H9 (cell line): Measurements from ENCODE around the gene PCCB. TPM values are rescaled to one million over a fixed set of nuclear protein-coding genes. Genes with fewer than 3 reads are reported as not detected.

Experiments used
- DNase-seq: peaks from one replicate; pipeline ENCODE4 v3.0.0-alpha.2; 2017
- H2AFZ ChIP-seq: one replicate; pipeline ENCODE4 v1.6.1; 2013; ENCODE audit warnings: mild to moderate bottlenecking, low read length, control low read depth, moderate library complexity
- H2AK5ac ChIP-seq: 2 replicates; pipeline ENCODE4 v1.6.1; 2013; ENCODE audit warnings: low read length, control low read depth, mixed read lengths; ENCODE audit not compliant: insufficient read length
- H2BK120ac ChIP-seq: one replicate; pipeline ENCODE4 v1.6.1; 2013; ENCODE audit warnings: low read depth, mild to moderate bottlenecking, low read length, control low read depth, inconsistent platforms; ENCODE audit not compliant: poor library complexity, severe bottlenecking
- H2BK12ac ChIP-seq: 2 replicates; pipeline ENCODE4 v1.6.1; 2013; ENCODE audit warnings: low read length, control low read depth, mixed read lengths, low read depth; ENCODE audit not compliant: insufficient read length
- H2BK15ac ChIP-seq: 2 replicates; pipeline ENCODE4 v1.6.1; 2013; ENCODE audit warnings: low read depth, low read length, control low read depth
- H2BK20ac ChIP-seq: one replicate; pipeline ENCODE4 v1.6.1; 2013; ENCODE audit warnings: low read depth, mild to moderate bottlenecking, low read length, control low read depth, inconsistent platforms; ENCODE audit not compliant: poor library complexity, severe bottlenecking
- H2BK5ac ChIP-seq: 2 replicates; pipeline ENCODE4 v1.6.1; 2013; ENCODE audit warnings: low read length, control low read depth, mixed read lengths; ENCODE audit not compliant: insufficient read length
- H3K14ac ChIP-seq: 2 replicates; pipeline ENCODE4 v1.6.1; 2013; ENCODE audit warnings: low read length, control low read depth; ENCODE audit not compliant: insufficient read depth
- H3K18ac ChIP-seq: 2 replicates; pipeline ENCODE4 v1.6.1; 2013; ENCODE audit warnings: low read depth, mild to moderate bottlenecking, mixed read lengths, low read length, control low read depth; ENCODE audit not compliant: insufficient read length
- H3K23ac ChIP-seq: 2 replicates; pipeline ENCODE4 v1.6.1; 2013; ENCODE audit warnings: low read length, control low read depth, mixed read lengths, low read depth; ENCODE audit not compliant: insufficient read length
- H3K23me2 ChIP-seq: 2 replicates; pipeline ENCODE4 v1.6.1; 2013; ENCODE audit warnings: low read depth, mild to moderate bottlenecking, mixed read lengths, low read length, control low read depth; ENCODE audit not compliant: insufficient read length, poor library complexity, severe bottlenecking
- H3K27ac ChIP-seq: 2 replicates; pipeline ENCODE4 v1.5.1; 2013; ENCODE audit warnings: low read length, control low read depth, mixed read lengths, low read depth; ENCODE audit not compliant: insufficient read length
- H3K27me3 ChIP-seq: 2 replicates; pipeline ENCODE4 v1.6.1; 2013; ENCODE audit warnings: low read length, control low read depth, inconsistent platforms; ENCODE audit not compliant: insufficient read depth
- H3K4ac ChIP-seq: 2 replicates; pipeline ENCODE4 v1.6.1; 2013; ENCODE audit warnings: low read depth, mild to moderate bottlenecking, control low read depth, inconsistent platforms, low read length, moderate library complexity
- H3K4me1 ChIP-seq: 2 replicates; pipeline ENCODE4 v1.6.1; 2013; ENCODE audit warnings: low read length, control low read depth, inconsistent platforms; ENCODE audit not compliant: insufficient read depth
- H3K4me2 ChIP-seq: 2 replicates; pipeline ENCODE4 v1.6.1; 2013; ENCODE audit warnings: low read length, control low read depth, mixed read lengths; ENCODE audit not compliant: insufficient read length, insufficient read depth
- H3K56ac ChIP-seq: 2 replicates; pipeline ENCODE4 v1.6.1; 2013; ENCODE audit warnings: low read depth, mild to moderate bottlenecking, mixed read lengths, low read length, control low read depth; ENCODE audit not compliant: insufficient read length
- H3K79me1 ChIP-seq: 2 replicates; pipeline ENCODE4 v1.6.1; 2013; ENCODE audit warnings: low read depth, mild to moderate bottlenecking, moderate library complexity, low read length, control low read depth, inconsistent platforms; ENCODE audit not compliant: insufficient read depth, poor library complexity, severe bottlenecking
- H3K79me2 ChIP-seq: 2 replicates; pipeline ENCODE4 v1.6.1; 2013; ENCODE audit warnings: low read length, control low read depth, inconsistent platforms; ENCODE audit not compliant: insufficient read depth
- H3K9ac ChIP-seq: 2 replicates; pipeline ENCODE4 v1.6.1; 2013; ENCODE audit warnings: low read length, control low read depth, mixed read lengths; ENCODE audit not compliant: insufficient read length; ENCODE audit errors: extremely low read depth
- H3K9me3 ChIP-seq: one replicate; pipeline ENCODE4 v1.6.1; 2013; ENCODE audit warnings: low read depth, low read length, inconsistent platforms; ENCODE audit not compliant: control insufficient read depth
- H3T11ph ChIP-seq: one replicate; pipeline ENCODE4 v1.6.1; 2013; ENCODE audit warnings: mild to moderate bottlenecking, low read length, control low read depth, inconsistent platforms
- H4K20me1 ChIP-seq: one replicate; pipeline ENCODE4 v1.6.1; 2013; ENCODE audit not compliant: control insufficient read depth, insufficient read length, insufficient read depth
- H4K5ac ChIP-seq: 2 replicates; pipeline ENCODE4 v1.6.1; 2013; ENCODE audit warnings: low read depth, mild to moderate bottlenecking, mixed read lengths, low read length, control low read depth; ENCODE audit not compliant: insufficient read length
- H4K8ac ChIP-seq: replicated peaks from 2 replicates; pipeline ENCODE4 v1.6.1; 2013; ENCODE audit warnings: low read length, control low read depth, mixed read lengths, low read depth; ENCODE audit not compliant: insufficient read length
- H4K91ac ChIP-seq: 2 replicates; pipeline ENCODE4 v1.6.1; 2013; ENCODE audit warnings: low read depth, mild to moderate bottlenecking, moderate library complexity, mixed read lengths, low read length, control low read depth; ENCODE audit not compliant: insufficient read length
- H3K27ac Mint-ChIP-seq, 3 experiments: 2 replicates in 2 of 3; 3 replicates in 1 of 3; pipeline ENCODE4 v1.8.0; 2020 to 2021; ENCODE audit warnings: mixed read lengths in 3 of 3, mild to moderate bottlenecking in 1 of 3, moderate library complexity in 1 of 3
- H3K27me3 Mint-ChIP-seq: 2 replicates; pipeline ENCODE4 v1.8.0; 2021; ENCODE audit warnings: low read depth, mild to moderate bottlenecking, moderate library complexity, mixed read lengths
- H3K36me3 Mint-ChIP-seq, 3 experiments: 2 replicates in 2 of 3; 3 replicates in 1 of 3; pipeline ENCODE4 v1.8.0; 2020 to 2021; ENCODE audit warnings: low read depth in 3 of 3, mixed read lengths in 3 of 3; ENCODE audit not compliant: insufficient read depth in 1 of 3
- H3K4me1 Mint-ChIP-seq, 2 experiments: 2 replicates each; pipeline ENCODE4 v1.8.0; 2020; ENCODE audit warnings: mixed read lengths in 2 of 2
- H3K4me3 Mint-ChIP-seq, 2 experiments: 2 replicates in 1 of 2; 3 replicates in 1 of 2; pipeline ENCODE4 v1.8.0; 2020 to 2021; ENCODE audit warnings: mild to moderate bottlenecking in 2 of 2, mixed read lengths in 2 of 2, moderate library complexity in 1 of 2
- H3K9me3 Mint-ChIP-seq, 2 experiments: 2 replicates in 1 of 2; 3 replicates in 1 of 2; pipeline ENCODE4 v1.8.0; 2020; ENCODE audit warnings: mild to moderate bottlenecking in 2 of 2, mixed read lengths in 2 of 2, moderate library complexity in 1 of 2
- CTCF ChIP-seq: fragments of 200-600 bp; sonication (generic); conservative IDR thresholded peaks from 3 replicates; pipeline ENCODE4 v1.8.0; 2021; ENCODE audit warnings: antibody characterized with exemption, mild to moderate bottlenecking
- WGBS: extraction: QIAGEN DNeasy Blood & Tissue Kit; methylation state at CpG from one replicate; pipeline ENCODE4 v1.1.7; 2013; ENCODE audit warnings: missing lambda C conversion rate, low lambda C conversion rate, mixed read lengths; ENCODE audit not compliant: insufficient read length; ENCODE audit errors: extremely low coverage; 5-methylcytosine and 5-hydroxymethylcytosine counted together
- total RNA-seq: library from RNA; stranded (reverse); gene quantifications from 2 replicates; pipeline ENCODE4 v1.2.1, GENCODE V29; 2021

Gene PCCB
- total RNA-seq, 1 experiment from 2014 or later: 68.9 TPM

GRCh38 chr3:136277115-136277514 lies 27.0 kb downstream of the PCCB start:
- Mint-ChIP-seq H3K4me3 (no peak overlapping the region), H3K9me3 (peaks cover 32 to 33% of the 10 kb centered on the region in 2 experiments), H3K36me3 (peaks cover 28 to 55% (median 35%) of the 10 kb centered on the region in 3 experiments), H3K4me1 (peaks cover 35 to 38% of the 10 kb centered on the region in 2 experiments), H3K27me3 (no peaks in the 10 kb centered on the region; the same call in 1 of the 2 replicates), H3K27ac (peak overlapping the region; percentile 52 to 88 (median 85); a peak in 6 of 7 replicates)
- Histone ChIP-seq H3K23me2 (no peaks in the 10 kb centered on the region), H3K79me1 (no peaks in the 10 kb centered on the region), H3K9me3 (peaks cover 7% of the 10 kb centered on the region), H3K14ac (no peak overlapping the region), H3K9ac (no peak overlapping the region), H4K5ac (no peak overlapping the region), H3K4me2 (no peak overlapping the region), H2AK5ac (no peak overlapping the region), H3T11ph (no peak overlapping the region), H3K23ac (no peak overlapping the region), H2BK120ac (no peak overlapping the region), H2BK15ac (no peak overlapping the region), H3K27ac (no peak overlapping the region), H2BK5ac (no peak overlapping the region), H4K20me1 (no peaks in the 10 kb centered on the region), H3K79me2 (no peaks in the 10 kb centered on the region), H4K91ac (no peak overlapping the region), H3K56ac (no peak overlapping the region), H3K4me1 (peaks cover 6% of the 10 kb centered on the region; the same call in 1 of the 2 replicates), H3K4ac (no peak overlapping the region), H3K27me3 (no peaks in the 10 kb centered on the region), H2BK12ac (no peak overlapping the region), H4K8ac (no peak overlapping the region), H2BK20ac (no peak overlapping the region), H2AFZ (no peak overlapping the region), H3K18ac (no peak overlapping the region)
- DNase-seq: no peak
- no peak for TF ChIP-seq CTCF
- no CpG with 5 or more reads among the region's 5 CpGs for WGBS
